Subcutaneous preadipocyte (primary cell): ENCODE measurements around the gene BLVRB. TPM values are rescaled to one million over a fixed set of nuclear protein-coding genes. Genes with fewer than 3 reads are reported as not detected.

ENCODE experiments used
- small RNA-seq: library from RNA; depleted of rRNA; stranded (forward); fragments of <200 nt; gene quantifications from one replicate; pipeline ENCODE3, GENCODE V24; 2012
- total RNA-seq: library from RNA; depleted of rRNA; stranded (reverse); fragments of >200 nt; gene quantifications from 2 replicates; pipeline ENCODE4 v1.2.3, GENCODE V29; 2012

Gene BLVRB
- total RNA-seq: 52.8 and 101 TPM in 2 replicates

GRCh38 chr19:40465557-40466218 is at the start of gene BLVRB:
BLVRB (minus strand) TSS chr19:40465745; CDS start chr19:40465688, 57 bp downstream.

GRCh38 chr19:40466985-40467734 is 1.6 kb upstream of the BLVRB start, which contains the start of gene SPTBN4:
SPTBN4 (plus strand) TSS chr19:40467001; CDS start chr19:40472622, 5,621 bp downstream.

GRCh38 chr19:40444000-40444824 is 21.3 kb downstream of the BLVRB start, which contains the start of gene SERTAD3:
SERTAD3 (minus strand) TSS chr19:40444335; CDS start chr19:40442080, 2,255 bp downstream.

GRCh38 chr19:40425450-40426287 is 39.9 kb downstream of the BLVRB start, which contains the start of gene SERTAD1:
SERTAD1 (minus strand) TSS chr19:40425992; CDS start chr19:40423546, 2,446 bp downstream.

GRCh38 chr19:40413291-40413845 is 52.2 kb downstream of the BLVRB start, which contains the start of gene PRX:
PRX (minus strand) TSS chr19:40413378; CDS start chr19:40407932, 5,446 bp downstream.

Small RNA genes lying within 50 kb of the gene (small RNA-seq; reads per million reads assigned to genes)
- not detected for gene RF00017

Other genes with a start within 250 kb of the BLVRB start
- not detected in 2 replicates for gene TTC9B, start 247.4 kb downstream of the BLVRB start, total RNA-seq
- gene CCNP, start 239.1 kb downstream of the BLVRB start, total RNA-seq: 0.20 TPM in 1 of 2 replicates, not detected in the other
- 116 and 143 TPM in 2 replicates for gene AKT2, start 180.4 kb downstream of the BLVRB start, total RNA-seq
- gene C19orf47, start 117.3 kb downstream of the BLVRB start, total RNA-seq: 4.8 and 8.6 TPM in 2 replicates
- 105 and 167 TPM in 2 replicates for gene PLD3, start 117.0 kb downstream of the BLVRB start, total RNA-seq
- gene HIPK4, start 75.6 kb downstream of the BLVRB start, total RNA-seq: under 0.01 and 0.20 TPM in 2 replicates
- 0.98 and 1.5 TPM in 2 replicates for gene PRX, start 52.4 kb downstream of the BLVRB start, total RNA-seq
- 13.3 and 14.0 TPM in 2 replicates for gene SERTAD1, start 39.8 kb downstream of the BLVRB start, total RNA-seq
- gene SERTAD3, start 21.4 kb downstream of the BLVRB start, total RNA-seq: 16.2 and 20.1 TPM in 2 replicates
- 0.37 and 0.39 TPM in 2 replicates for gene SPTBN4, start 1.3 kb upstream of the BLVRB start, total RNA-seq
- gene SHKBP1, start 111.1 kb upstream of the BLVRB start, total RNA-seq: 15.1 and 23.1 TPM in 2 replicates
- 20.7 and 36.0 TPM in 2 replicates for gene LTBP4, start 135.6 kb upstream of the BLVRB start, total RNA-seq
- gene NUMBL, start 224.9 kb upstream of the BLVRB start, total RNA-seq: 30.7 and 45.9 TPM in 2 replicates